ENCODE data around the gene ANLN. TPM values are rescaled to one million over a fixed set of nuclear protein-coding genes. Genes with fewer than 3 reads are reported as not detected.
A peak's percentile ranks its signal among the peaks of the same experiment; 100 is the strongest.

Gene ANLN
- total RNA-seq, result 10 to 100 TPM; 65.1 to 69.0 TPM

- H3K4me1 Mint-ChIP-seq, result peaks cover 40% of the 10 kb centered on the region
- ChIA-PET CTCF (interaction anchor here (0.7 to 7.8 kb wide), 3 partner anchors 12 to 52 kb away, joined by 3 to 77 read pairs (median 3); a partner anchor contains a TSS), POLR2A (interaction anchor here (0.6 to 4.8 kb wide), 13 partner anchors 9 to 690 kb away, joined by 3 to 31 read pairs (median 4); partner anchors contain the start of gene SEPTIN7)
- DNase-seq, result peak; percentile 89
- peak within 1 kb of the TSS; percentile 91 for H3K4me3 Mint-ChIP-seq
- H3K36me3 Mint-ChIP-seq (ENCODE audit: low read depth), result peaks cover 36% of the 10 kb centered on the region
- peak within 1 kb of the TSS; percentile 78 for H3K27ac Mint-ChIP-seq
- H3K9me3 Mint-ChIP-seq, result peaks cover 5% of the 10 kb centered on the region
- peaks cover 4% of the 10 kb centered on the region for H3K27me3 Mint-ChIP-seq
Observed at GRCh38 chr7:36389371-36390198, at the start of gene ANLN. Gene ANLN (plus strand): TSS chr7:36389862. CDS start chr7:36390027, 165 bp downstream.

- Mint-ChIP-seq H3K9me3 (no peaks in the 10 kb centered on the region), H3K27me3 (peaks cover 15% of the 10 kb centered on the region), H3K4me1 (no peaks in the 10 kb centered on the region), H3K36me3 (ENCODE audit: low read depth) (no peaks in the 10 kb centered on the region), H3K27ac (no peak overlapping the region), H3K4me3 (no peak overlapping the region)
- DNase-seq, result no peak
- ChIA-PET CTCF (no interaction called here), POLR2A (no interaction called here)
Observed at GRCh38 chr7:36343548-36343947, 46.1 kb upstream of the ANLN start.

GRCh38 chr7:36344622-36345021 is 45.0 kb upstream of the ANLN start:
- no peak for DNase-seq
- CTCF ChIA-PET, result no interaction called here

GRCh38 chr7:36346260-36346831 is 43.3 kb upstream of the ANLN start:
- Mint-ChIP-seq H3K27ac (no peak overlapping the region), H3K9me3 (no peaks in the 10 kb centered on the region), H3K27me3 (peaks cover 15% of the 10 kb centered on the region), H3K4me3 (no peak overlapping the region), H3K4me1 (no peaks in the 10 kb centered on the region), H3K36me3 (ENCODE audit: low read depth) (no peaks in the 10 kb centered on the region)
- CTCF ChIA-PET, result interaction anchor here (0.6 to 1.0 kb wide), 3 partner anchors 13 to 60 kb away, joined by 3 read pairs; no protein-coding TSS in a partner anchor
- POLR2A ChIA-PET, result no interaction called here
- DNase-seq, result no peak

More at GRCh38 chr7:36344622-36345021, 45.0 kb upstream of the ANLN start:
- Mint-ChIP-seq H3K27ac (no peak overlapping the region), H3K27me3 (peaks cover 18% of the 10 kb centered on the region), H3K4me1 (no peaks in the 10 kb centered on the region), H3K9me3 (no peaks in the 10 kb centered on the region), H3K4me3 (no peak overlapping the region), H3K36me3 (ENCODE audit: low read depth) (no peaks in the 10 kb centered on the region)
- POLR2A ChIA-PET, result no interaction called here

- Mint-ChIP-seq H3K4me3 (no peak overlapping the region), H3K36me3 (ENCODE audit: low read depth) (no peaks in the 10 kb centered on the region), H3K27me3 (peaks cover 13% of the 10 kb centered on the region), H3K27ac (no peak overlapping the region), H3K9me3 (no peaks in the 10 kb centered on the region), H3K4me1 (no peaks in the 10 kb centered on the region)
- DNase-seq, result no peak
- POLR2A ChIA-PET, result no interaction called here
- CTCF ChIA-PET, result interaction anchor here (1.0 kb wide), 1 partner anchor 29 kb away, joined by 3 read pairs; no protein-coding TSS in a partner anchor
Observed at GRCh38 chr7:36348256-36348655, 41.4 kb upstream of the ANLN start.

GRCh38 chr7:36348771-36349170 is 40.9 kb upstream of the ANLN start:
- Mint-ChIP-seq H3K36me3 (ENCODE audit: low read depth) (no peaks in the 10 kb centered on the region), H3K27me3 (peaks cover 13% of the 10 kb centered on the region), H3K9me3 (no peaks in the 10 kb centered on the region), H3K4me3 (no peak overlapping the region), H3K27ac (no peak overlapping the region), H3K4me1 (no peaks in the 10 kb centered on the region)
- DNase-seq, result no peak
- POLR2A ChIA-PET, result no interaction called here
- CTCF ChIA-PET, result no interaction called here

- Mint-ChIP-seq H3K4me1 (no peaks in the 10 kb centered on the region), H3K27ac (no peak overlapping the region), H3K9me3 (no peaks in the 10 kb centered on the region), H3K36me3 (ENCODE audit: low read depth) (no peaks in the 10 kb centered on the region), H3K27me3 (peaks cover 11% of the 10 kb centered on the region), H3K4me3 (no peak overlapping the region)
- no peak for DNase-seq
- CTCF ChIA-PET, result no interaction called here
- POLR2A ChIA-PET, result no interaction called here
Observed at GRCh38 chr7:36349626-36350025, 40.0 kb upstream of the ANLN start.

- ChIA-PET POLR2A (no interaction called here), CTCF (interaction anchor here (1.4 to 3.6 kb wide), 2 partner anchors 11 to 37 kb away, joined by 4 to 23 read pairs; a partner anchor contains a TSS)
- H3K36me3 Mint-ChIP-seq (ENCODE audit: low read depth), result no peaks in the 10 kb centered on the region
- no peak for DNase-seq
- no peaks in the 10 kb centered on the region for H3K4me1 Mint-ChIP-seq
- H3K27me3 Mint-ChIP-seq, result peaks cover 2% of the 10 kb centered on the region
- no peak overlapping the region for H3K4me3 Mint-ChIP-seq
- no peaks in the 10 kb centered on the region for H3K9me3 Mint-ChIP-seq
- H3K27ac Mint-ChIP-seq, result no peak overlapping the region
Observed at GRCh38 chr7:36355490-36355889, 34.2 kb upstream of the ANLN start.

GRCh38 chr7:36357054-36357453 is 32.6 kb upstream of the ANLN start:
- H3K36me3 Mint-ChIP-seq (ENCODE audit: low read depth), result no peaks in the 10 kb centered on the region
- H3K4me3 Mint-ChIP-seq, result no peak overlapping the region
- peaks cover 2% of the 10 kb centered on the region for H3K27me3 Mint-ChIP-seq
- H3K4me1 Mint-ChIP-seq, result no peaks in the 10 kb centered on the region
- DNase-seq, result no peak
- H3K9me3 Mint-ChIP-seq, result no peaks in the 10 kb centered on the region
- POLR2A ChIA-PET, result no interaction called here
- H3K27ac Mint-ChIP-seq, result no peak overlapping the region
- CTCF ChIA-PET, result interaction anchor here (3.6 kb wide), 1 partner anchor 10 kb away, joined by 23 read pairs; a partner anchor contains a TSS

- no peak for DNase-seq
- no peak overlapping the region for H3K4me3 Mint-ChIP-seq
- no peaks in the 10 kb centered on the region for H3K9me3 Mint-ChIP-seq
- H3K27me3 Mint-ChIP-seq, result peaks cover 7% of the 10 kb centered on the region
- CTCF ChIA-PET, result interaction anchor here (1.0 to 3.6 kb wide), 3 partner anchors 8 to 39 kb away, joined by 3 to 23 read pairs (median 3); a partner anchor contains a TSS
- no peaks in the 10 kb centered on the region for H3K36me3 Mint-ChIP-seq (ENCODE audit: low read depth)
- POLR2A ChIA-PET, result interaction anchor here (1.0 to 1.1 kb wide), 2 partner anchors 8 to 31 kb away, joined by 3 read pairs; partner anchors contain the start of gene ANLN
- H3K4me1 Mint-ChIP-seq, result no peaks in the 10 kb centered on the region
- no peak overlapping the region for H3K27ac Mint-ChIP-seq
Observed at GRCh38 chr7:36358589-36358988, 31.1 kb upstream of the ANLN start.

GRCh38 chr7:36360244-36360643 is 29.4 kb upstream of the ANLN start:
- peaks cover 12% of the 10 kb centered on the region for H3K27me3 Mint-ChIP-seq
- H3K4me1 Mint-ChIP-seq, result no peaks in the 10 kb centered on the region
- no peak overlapping the region for H3K4me3 Mint-ChIP-seq
- H3K27ac Mint-ChIP-seq, result no peak overlapping the region
- no peak for DNase-seq
- CTCF ChIA-PET, result interaction anchor here (1.2 kb wide), 1 partner anchor 13 kb away, joined by 3 read pairs; no protein-coding TSS in a partner anchor
- H3K36me3 Mint-ChIP-seq (ENCODE audit: low read depth), result no peaks in the 10 kb centered on the region
- no peaks in the 10 kb centered on the region for H3K9me3 Mint-ChIP-seq
- POLR2A ChIA-PET, result no interaction called here

- Mint-ChIP-seq H3K4me3 (no peak overlapping the region), H3K27ac (no peak overlapping the region), H3K4me1 (peaks cover under 1% of the 10 kb centered on the region), H3K27me3 (peaks cover 16% of the 10 kb centered on the region), H3K36me3 (ENCODE audit: low read depth) (no peaks in the 10 kb centered on the region), H3K9me3 (no peaks in the 10 kb centered on the region)
- POLR2A ChIA-PET, result no interaction called here
- CTCF ChIA-PET, result no interaction called here
- no peak for DNase-seq
Observed at GRCh38 chr7:36361227-36361626, 28.4 kb upstream of the ANLN start.

GRCh38 chr7:36363515-36363914 is 26.1 kb upstream of the ANLN start:
- Mint-ChIP-seq H3K4me3 (no peak overlapping the region), H3K36me3 (ENCODE audit: low read depth) (no peaks in the 10 kb centered on the region), H3K27ac (no peak overlapping the region), H3K4me1 (peaks cover 7% of the 10 kb centered on the region), H3K9me3 (no peaks in the 10 kb centered on the region), H3K27me3 (peaks cover 21% of the 10 kb centered on the region)
- ChIA-PET POLR2A (interaction anchor here (1.0 kb wide), 1 partner anchor 10 kb away, joined by 3 read pairs; no protein-coding TSS in a partner anchor), CTCF (interaction anchor here (1.1 kb wide), 1 partner anchor 387 kb away, joined by 3 read pairs; no protein-coding TSS in a partner anchor)
- no peak for DNase-seq
